ENCODE measurements around the gene ADGRL1.

DNA sequence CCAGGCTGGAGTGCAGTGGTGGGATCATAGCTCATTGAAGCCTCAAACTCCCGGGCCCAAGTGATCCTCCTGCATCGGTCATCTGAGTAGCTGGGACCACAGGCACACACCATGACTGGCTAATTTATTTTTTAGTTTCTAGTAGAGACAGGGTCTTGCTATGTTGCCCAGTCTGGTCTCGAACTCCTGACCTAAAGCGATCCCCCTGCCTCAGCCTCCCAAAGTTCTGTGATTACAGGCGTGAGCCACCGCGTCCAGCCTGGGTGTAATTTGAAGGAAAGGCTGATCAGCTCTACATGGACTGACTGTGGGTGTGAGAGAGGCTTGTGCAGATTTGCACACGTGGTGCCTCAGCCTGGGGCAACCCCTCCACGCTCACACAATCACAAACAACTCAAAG, 31.1 kb downstream of the ADGRL1 start:
- no peak for TF ChIP-seq EP300 (IDR thresholded peaks at IDR 0.05; ENCODE audit: low read depth)
- TF ChIP-seq, protein P1, sequence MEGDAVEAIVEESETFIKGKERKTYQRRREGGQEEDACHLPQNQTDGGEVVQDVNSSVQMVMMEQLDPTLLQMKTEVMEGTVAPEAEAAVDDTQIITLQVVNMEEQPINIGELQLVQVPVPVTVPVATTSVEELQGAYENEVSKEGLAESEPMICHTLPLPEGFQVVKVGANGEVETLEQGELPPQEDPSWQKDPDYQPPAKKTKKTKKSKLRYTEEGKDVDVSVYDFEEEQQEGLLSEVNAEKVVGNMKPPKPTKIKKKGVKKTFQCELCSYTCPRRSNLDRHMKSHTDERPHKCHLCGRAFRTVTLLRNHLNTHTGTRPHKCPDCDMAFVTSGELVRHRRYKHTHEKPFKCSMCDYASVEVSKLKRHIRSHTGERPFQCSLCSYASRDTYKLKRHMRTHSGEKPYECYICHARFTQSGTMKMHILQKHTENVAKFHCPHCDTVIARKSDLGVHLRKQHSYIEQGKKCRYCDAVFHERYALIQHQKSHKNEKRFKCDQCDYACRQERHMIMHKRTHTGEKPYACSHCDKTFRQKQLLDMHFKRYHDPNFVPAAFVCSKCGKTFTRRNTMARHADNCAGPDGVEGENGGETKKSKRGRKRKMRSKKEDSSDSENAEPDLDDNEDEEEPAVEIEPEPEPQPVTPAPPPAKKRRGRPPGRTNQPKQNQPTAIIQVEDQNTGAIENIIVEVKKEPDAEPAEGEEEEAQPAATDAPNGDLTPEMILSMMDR (IDR thresholded peaks at IDR 0.05) = no peak
